SU-DHL-6 (cell line): ENCODE data around the gene GBF1.

Source experiments
- EZH2phosphoT487 ChIP-seq: fragments of 200-600 bp; sonication (generic), shearing (Covaris generic); conservative IDR thresholded peaks from 2 replicates; pipeline ENCODE4 v1.6.1; 2018; ENCODE audit warnings: mild to moderate bottlenecking, antibody characterized with exemption, low read length, moderate library complexity, mixed read lengths
- TF ChIP-seq, protein P1 (sequence below): fragments of 200-600 bp; sonication (generic); IDR thresholded peaks from one replicate; pipeline ENCODE4 v1.5.1; 2017; ENCODE audit warnings: antibody characterized with exemption, mild to moderate bottlenecking, low read length, moderate library complexity; ENCODE audit not compliant: insufficient read depth, poor library complexity, severe bottlenecking

DNA sequence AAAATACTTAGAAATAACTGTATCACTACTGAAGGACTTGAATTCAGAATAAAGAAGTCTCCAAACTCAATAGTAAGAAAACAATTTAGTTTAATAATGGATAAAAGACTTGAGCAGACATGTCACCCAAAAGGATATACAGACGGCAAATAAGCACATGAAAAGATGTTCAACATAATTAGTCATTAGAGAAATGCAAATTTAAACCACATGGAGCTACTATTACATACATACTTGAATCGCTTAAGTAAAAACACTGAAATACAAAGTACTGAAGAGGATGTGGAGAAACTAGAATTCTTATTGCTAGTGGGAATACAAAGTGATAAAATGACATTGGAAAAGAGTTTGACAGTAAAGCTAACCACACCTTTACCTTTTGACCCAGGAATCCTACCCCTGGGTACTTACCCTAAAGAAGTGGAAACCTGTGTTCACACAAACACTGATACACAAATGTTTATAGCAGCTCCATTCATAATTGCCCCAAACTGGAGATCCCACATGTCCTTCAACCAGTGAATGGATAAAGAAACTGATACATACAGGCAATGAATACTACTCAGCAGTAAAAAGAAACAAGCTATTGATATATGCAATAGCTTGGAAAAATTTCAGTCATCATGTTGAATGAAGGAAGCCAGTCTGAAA is 95.8 kb downstream of the GBF1 start:
- no peak for TF ChIP-seq EZH2phosphoT487
- TF ChIP-seq, protein P1, sequence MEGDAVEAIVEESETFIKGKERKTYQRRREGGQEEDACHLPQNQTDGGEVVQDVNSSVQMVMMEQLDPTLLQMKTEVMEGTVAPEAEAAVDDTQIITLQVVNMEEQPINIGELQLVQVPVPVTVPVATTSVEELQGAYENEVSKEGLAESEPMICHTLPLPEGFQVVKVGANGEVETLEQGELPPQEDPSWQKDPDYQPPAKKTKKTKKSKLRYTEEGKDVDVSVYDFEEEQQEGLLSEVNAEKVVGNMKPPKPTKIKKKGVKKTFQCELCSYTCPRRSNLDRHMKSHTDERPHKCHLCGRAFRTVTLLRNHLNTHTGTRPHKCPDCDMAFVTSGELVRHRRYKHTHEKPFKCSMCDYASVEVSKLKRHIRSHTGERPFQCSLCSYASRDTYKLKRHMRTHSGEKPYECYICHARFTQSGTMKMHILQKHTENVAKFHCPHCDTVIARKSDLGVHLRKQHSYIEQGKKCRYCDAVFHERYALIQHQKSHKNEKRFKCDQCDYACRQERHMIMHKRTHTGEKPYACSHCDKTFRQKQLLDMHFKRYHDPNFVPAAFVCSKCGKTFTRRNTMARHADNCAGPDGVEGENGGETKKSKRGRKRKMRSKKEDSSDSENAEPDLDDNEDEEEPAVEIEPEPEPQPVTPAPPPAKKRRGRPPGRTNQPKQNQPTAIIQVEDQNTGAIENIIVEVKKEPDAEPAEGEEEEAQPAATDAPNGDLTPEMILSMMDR, result no peak
